Neural progenitor cell (in vitro differentiated cells): ENCODE measurements around the gene HES4.

Experiments
- EZH2 ChIP-seq: fragments of 200-600 bp; sonication (generic); IDR thresholded peaks from 2 replicates; pipeline ENCODE4 v1.6.1; 2017; ENCODE audit warnings: antibody characterized with exemption, mild to moderate bottlenecking, moderate library complexity
- TF ChIP-seq, protein P1 (sequence below): fragments of 200-600 bp; sonication (generic); IDR thresholded peaks from 2 replicates; pipeline ENCODE4 v1.5.1; 2017; ENCODE audit warnings: antibody characterized with exemption, mild to moderate bottlenecking

DNA sequence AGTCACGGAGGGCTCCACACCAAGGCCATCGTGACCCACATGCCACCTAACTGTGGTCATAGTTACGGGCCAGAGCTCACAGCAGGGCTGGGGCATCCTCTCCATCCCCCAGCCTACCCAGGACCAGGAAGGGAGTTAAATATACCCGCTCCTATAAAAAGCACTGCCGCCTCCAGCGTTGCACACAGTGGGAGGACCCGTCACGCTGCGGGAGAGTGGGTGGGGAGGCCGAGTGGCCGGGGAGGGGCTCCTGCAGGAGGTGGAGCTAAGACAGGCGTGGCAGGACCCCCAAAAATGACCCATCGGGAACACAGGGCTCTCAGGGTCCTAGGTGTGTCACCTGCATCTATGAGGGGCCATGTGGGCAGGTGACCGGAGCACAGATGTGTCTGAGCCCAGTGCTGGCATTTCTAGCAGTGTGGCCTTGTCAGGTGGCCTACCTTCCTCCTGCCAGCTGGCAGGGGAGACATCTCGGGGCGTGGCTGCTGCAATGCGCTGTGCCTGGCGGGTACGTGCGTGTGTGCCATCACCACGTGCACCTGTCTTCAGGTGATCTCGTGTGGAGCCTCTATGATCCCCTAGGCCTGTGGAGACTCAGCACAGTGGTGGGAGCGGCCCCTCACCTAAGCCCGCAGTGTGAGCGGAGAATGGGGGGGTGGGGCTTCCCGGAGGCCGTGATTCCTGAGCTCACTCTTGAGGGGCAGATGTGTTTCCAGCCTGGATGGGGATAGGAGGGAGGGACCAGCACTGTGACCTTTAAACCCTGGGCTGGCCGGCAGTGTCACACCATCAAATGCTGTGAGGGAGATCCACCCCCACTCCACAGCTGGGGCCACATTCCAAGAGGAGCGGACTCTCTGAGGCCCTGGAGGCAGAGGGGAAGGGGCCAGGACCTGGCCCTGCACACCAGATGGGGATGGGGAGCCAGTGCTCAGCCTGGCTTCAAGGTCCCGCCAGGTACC lies 37.8 kb upstream of the HES4 start:
- TF ChIP-seq EZH2: no peak
- TF ChIP-seq, protein P1, sequence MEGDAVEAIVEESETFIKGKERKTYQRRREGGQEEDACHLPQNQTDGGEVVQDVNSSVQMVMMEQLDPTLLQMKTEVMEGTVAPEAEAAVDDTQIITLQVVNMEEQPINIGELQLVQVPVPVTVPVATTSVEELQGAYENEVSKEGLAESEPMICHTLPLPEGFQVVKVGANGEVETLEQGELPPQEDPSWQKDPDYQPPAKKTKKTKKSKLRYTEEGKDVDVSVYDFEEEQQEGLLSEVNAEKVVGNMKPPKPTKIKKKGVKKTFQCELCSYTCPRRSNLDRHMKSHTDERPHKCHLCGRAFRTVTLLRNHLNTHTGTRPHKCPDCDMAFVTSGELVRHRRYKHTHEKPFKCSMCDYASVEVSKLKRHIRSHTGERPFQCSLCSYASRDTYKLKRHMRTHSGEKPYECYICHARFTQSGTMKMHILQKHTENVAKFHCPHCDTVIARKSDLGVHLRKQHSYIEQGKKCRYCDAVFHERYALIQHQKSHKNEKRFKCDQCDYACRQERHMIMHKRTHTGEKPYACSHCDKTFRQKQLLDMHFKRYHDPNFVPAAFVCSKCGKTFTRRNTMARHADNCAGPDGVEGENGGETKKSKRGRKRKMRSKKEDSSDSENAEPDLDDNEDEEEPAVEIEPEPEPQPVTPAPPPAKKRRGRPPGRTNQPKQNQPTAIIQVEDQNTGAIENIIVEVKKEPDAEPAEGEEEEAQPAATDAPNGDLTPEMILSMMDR: no peak
